HG02870 (cell line): ENCODE data around the gene LOC128125822.
"Not testable (repeated sequence)": the region's sequence is repeated elsewhere in the genome, so short reads cannot be mapped to it uniquely, and the experiment has no call there.

Experiments used
- ATAC-seq: cut with Tn5 transposase; IDR thresholded peaks from one replicate; pipeline ENCODE4 v1.9.1; 2021; ENCODE audit warnings: mild to moderate bottlenecking, moderate library complexity; ENCODE audit not compliant: unreplicated experiment

LOC128125822 gene

DNA sequence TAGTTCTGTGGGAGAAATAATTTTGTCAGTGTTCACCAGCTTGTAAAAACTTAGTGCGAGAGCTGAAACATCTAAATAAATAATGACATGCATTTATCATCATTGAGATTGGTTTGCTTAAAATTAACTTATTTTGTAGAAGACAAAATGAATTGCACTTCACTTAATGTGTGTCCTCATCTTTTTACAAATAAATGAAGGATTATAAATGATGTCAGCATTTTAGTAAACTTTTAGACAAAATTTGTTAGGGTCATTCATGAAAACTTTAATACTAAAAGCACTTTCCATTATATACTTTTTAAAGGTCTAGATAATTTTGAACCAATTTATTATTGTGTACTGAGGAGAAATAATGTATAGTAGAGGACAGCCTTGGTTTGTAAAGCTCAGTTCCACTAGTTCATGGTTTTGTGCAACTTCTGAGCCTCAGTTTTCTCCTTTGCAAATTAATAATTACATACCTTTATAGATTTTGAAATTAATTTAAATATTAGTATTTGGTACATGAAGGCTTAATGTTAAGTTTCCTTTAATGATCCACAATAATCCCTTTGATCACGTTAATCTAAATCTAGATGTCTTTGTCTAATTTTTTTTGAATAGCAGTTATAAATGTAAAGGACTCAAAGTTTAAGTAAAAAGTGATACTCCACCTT, 9.2 kb downstream of the LOC128125822 start:
- no peak for ATAC-seq

- no peak for ATAC-seq
Observed at GRCh38 chr6:63582579-63583231, 10.4 kb downstream of the LOC128125822 start.

DNA sequence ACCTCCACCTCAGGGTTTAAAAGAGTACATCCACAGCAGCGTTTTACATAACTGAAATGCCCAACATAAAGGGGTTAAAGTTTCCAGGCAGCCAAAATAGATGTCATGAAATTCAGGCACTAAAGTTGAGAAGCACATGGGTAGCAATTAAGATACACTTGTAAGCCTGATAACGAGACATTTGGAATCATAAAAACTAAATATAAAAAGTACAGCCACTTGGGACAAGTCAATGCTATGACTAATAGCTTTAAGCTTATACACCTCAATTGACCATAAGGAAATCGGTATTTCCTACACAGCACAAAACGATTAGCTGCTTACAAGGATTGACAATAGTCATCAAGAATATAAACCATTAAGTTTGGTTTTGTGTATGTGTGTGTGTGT, 11.8 kb downstream of the LOC128125822 start:
- no peak for ATAC-seq

DNA sequence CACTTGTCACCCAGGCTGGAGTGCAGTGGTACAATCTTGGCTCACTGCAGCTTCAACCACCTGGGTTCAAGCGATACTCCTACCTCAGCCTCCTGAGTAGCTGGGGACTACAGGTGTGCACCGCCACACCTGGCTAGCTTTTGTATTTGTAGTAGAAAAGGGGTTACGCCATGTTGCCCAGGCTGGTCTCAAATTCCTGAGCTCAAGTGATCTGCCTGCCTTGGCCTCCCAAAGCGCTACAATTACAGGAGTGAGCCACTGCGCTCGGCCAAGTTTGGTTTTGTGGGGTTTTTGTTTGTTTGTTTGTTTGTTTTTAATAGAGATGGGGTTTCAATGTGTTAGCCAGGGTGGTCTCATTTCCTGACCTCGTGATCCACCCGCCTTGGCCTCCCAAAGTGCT, 12.3 kb downstream of the LOC128125822 start:
- no peak for ATAC-seq

DNA sequence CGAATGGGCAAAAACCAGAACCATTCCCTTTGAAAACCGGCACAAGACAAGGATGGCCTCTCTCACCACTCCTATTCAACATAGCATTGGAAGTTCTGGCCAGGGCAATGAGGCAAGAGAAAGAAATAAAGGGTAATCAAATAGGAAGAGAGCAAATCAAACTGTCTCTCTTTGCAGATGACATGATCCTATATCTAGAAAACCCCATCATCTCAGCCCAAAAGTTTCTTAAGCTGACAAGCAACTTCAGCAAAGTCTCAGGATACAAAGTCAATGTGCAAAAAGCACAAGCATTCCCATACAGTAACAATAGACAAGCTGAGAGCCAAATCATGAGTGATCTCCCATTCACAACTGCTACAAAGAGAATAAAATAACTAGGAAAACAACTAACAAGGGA, 13.4 kb downstream of the LOC128125822 start:
- ATAC-seq, result not testable (repeated sequence)

- no peak for ATAC-seq
Observed at GRCh38 chr6:63589952-63590411, 17.7 kb downstream of the LOC128125822 start.

DNA sequence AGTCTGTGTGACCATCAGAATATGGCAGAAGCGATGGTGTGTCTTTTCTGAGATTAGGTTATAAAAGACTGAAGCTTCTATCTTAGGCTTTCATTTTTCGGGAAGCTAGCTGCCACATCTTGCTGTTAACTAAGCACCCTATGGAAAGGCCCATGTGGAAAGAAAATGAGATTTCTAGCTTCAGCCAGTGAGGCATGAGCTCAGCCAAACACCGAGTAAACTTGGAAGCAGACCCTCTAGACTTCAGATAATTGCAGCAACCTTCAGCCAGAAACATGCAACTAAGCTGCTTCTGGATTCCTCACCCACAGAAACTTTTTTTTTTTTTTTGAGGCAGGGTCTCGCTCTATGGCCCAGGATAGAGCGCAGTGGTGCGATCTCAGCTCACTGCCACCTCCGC, 20.6 kb downstream of the LOC128125822 start:
- ATAC-seq, result no peak

DNA sequence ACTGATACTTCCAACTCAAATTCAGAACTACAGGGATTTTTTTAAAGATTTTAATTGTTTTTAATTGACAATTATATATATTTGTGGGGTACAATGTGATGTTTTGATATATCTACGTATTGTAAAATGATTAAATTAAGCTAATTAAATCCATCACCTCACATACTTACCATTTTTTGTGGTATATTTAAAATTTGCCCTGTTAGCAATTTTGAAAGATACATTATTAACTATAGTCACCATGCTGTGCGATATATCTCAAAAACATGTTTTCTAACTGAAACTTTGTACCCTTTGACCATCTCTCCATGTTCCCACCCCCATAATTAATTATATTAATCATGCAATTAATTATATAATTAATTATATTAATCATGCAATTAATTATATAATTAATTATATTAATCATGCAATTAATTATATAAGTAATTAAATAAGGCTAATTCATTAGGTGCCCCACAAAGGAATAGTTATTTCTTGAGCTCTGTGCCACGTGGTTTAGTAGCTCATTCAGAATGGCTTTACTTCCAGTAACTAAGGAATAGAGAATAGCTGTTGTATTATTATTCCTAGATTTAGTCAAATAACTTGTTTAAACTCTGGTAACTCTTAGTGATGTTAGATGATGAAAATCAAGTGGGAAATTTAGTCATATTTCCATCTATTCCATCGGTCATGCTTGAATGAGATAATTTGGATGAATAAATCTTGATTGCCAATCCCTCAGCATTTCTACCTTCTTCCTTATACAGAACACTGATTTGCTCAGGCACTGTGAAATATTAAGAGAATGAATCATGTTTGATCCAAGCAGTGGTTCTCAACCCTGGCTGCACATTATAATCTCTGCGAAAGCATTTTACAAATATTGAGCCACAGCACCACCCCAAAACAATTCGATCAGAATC, 25.1 kb downstream of the LOC128125822 start:
- ATAC-seq, result no peak

- peak; percentile 100 for ATAC-seq
Observed at GRCh38 chr6:63598049-63599036, 26.1 kb downstream of the LOC128125822 start.

- no peak for ATAC-seq
Observed at GRCh38 chr6:63599243-63599642, 27.0 kb downstream of the LOC128125822 start.

- no peak for ATAC-seq
Observed at GRCh38 chr6:63600136-63600535, 27.9 kb downstream of the LOC128125822 start.

- ATAC-seq, result no peak
Observed at GRCh38 chr6:63609231-63609630, 37.0 kb downstream of the LOC128125822 start.

GRCh38 chr6:63610944-63611343, 38.7 kb downstream of the LOC128125822 start:
- peak; percentile 52 for ATAC-seq

- no peak for ATAC-seq
Observed at GRCh38 chr6:63611560-63611959, 39.3 kb downstream of the LOC128125822 start.

DNA sequence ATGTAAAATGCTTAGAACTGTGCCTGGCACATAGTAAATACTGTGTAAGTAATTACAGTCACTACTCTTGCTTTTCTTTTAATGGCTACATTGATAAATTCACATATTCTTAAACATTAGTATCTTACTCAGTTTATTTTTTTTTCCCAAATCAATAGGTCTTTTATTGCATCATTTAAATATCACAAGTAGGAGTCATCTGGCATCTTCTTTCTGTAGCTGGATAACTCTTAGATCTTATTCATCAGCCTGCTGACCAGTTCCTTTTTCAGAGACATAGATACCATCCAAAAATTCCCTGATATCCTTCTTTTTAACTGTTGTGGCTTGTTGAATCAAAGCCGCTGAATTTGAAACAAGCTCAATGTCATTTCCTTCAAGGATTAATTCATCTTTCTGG, 43.3 kb downstream of the LOC128125822 start:
- ATAC-seq, result no peak
